ENCODE data around the gene RERE.

GRCh38 chr1:8764293-8764937, 53.0 kb downstream of the RERE start:
- TF ChIP-seq CTCF (IDR thresholded peaks at IDR 0.05) (no peak), SOX15 (CRISPR knock-in tag; IDR thresholded peaks at IDR 0.05) (no peak), TCF7 (CRISPR knock-in tag; IDR thresholded peaks at IDR 0.05; ENCODE audit: low read depth) (no peak), PRDM15 (CRISPR knock-in tag; IDR thresholded peaks at IDR 0.05) (no peak), ZNF423 (CRISPR knock-in tag; IDR thresholded peaks at IDR 0.05) (no peak), IRF2 (CRISPR knock-in tag; IDR thresholded peaks at IDR 0.05; ENCODE audit: borderline replicate concordance, low read depth) (no peak), MAX (CRISPR knock-in tag; IDR thresholded peaks at IDR 0.05) (no peak), NR2C2 (CRISPR knock-in tag; IDR thresholded peaks at IDR 0.05) (no peak), HMGXB4 (CRISPR knock-in tag; IDR thresholded peaks at IDR 0.05) (no peak), ZNF317 (CRISPR knock-in tag; IDR thresholded peaks at IDR 0.05; ENCODE audit: borderline replicate concordance, low read depth) (no peak), GTF2I (CRISPR knock-in tag; conservative IDR thresholded peaks at IDR 0.05) (no peak), SP1 (CRISPR knock-in tag; conservative IDR thresholded peaks at IDR 0.05) (no peak)

Data from WTC11 (cell line).